C4-2B (cell line): ENCODE results near the gene FAM228A.

Source experiments
- ZFX ChIP-seq: fragments of 450-650 bp; IDR thresholded peaks from 2 replicates; pipeline ENCODE4 v1.6.1; 2017
- TF ChIP-seq, protein P1 (sequence below): fragments of 450-650 bp; conservative IDR thresholded peaks from 2 replicates; pipeline ENCODE4 v1.5.1; 2017; ENCODE audit warnings: mild to moderate bottlenecking

DNA sequence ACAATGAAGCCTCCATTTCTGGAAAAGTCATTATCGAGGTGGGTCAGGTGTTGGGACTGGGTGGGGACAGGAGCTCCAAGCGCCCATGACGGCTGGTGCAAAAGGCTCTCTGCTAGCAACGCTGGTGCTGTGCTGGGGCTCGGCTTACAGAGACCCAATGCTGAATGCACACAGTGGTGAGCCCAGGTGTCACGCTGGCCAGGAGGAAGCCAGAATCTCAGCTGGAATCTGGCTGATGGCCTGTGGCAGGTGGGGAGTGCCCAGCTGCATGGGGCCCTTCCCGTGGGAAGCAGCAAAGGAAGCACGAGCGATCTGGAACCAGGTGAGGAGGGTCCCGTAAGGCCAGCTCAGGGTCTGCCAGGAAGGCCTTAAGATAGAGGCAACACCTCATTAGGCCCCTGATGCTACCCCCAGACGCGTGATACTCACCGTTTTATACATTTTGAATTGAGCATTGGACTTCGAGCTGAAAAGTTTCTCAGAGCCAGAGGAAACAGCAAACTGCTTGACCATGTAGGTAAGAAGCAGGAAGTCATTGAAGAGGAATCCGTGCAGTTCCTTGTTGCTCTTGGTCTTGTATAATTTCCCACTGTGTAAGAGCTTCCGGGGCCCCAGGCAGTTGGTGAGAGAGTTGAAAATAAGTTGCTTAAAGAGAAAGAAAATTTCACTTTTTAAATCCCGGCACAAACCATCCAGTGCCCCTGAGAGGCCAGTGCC, 34.7 kb downstream of the FAM228A start:
- TF ChIP-seq, protein P1, sequence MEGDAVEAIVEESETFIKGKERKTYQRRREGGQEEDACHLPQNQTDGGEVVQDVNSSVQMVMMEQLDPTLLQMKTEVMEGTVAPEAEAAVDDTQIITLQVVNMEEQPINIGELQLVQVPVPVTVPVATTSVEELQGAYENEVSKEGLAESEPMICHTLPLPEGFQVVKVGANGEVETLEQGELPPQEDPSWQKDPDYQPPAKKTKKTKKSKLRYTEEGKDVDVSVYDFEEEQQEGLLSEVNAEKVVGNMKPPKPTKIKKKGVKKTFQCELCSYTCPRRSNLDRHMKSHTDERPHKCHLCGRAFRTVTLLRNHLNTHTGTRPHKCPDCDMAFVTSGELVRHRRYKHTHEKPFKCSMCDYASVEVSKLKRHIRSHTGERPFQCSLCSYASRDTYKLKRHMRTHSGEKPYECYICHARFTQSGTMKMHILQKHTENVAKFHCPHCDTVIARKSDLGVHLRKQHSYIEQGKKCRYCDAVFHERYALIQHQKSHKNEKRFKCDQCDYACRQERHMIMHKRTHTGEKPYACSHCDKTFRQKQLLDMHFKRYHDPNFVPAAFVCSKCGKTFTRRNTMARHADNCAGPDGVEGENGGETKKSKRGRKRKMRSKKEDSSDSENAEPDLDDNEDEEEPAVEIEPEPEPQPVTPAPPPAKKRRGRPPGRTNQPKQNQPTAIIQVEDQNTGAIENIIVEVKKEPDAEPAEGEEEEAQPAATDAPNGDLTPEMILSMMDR = no peak
- no peak for TF ChIP-seq ZFX
